ENCODE results near the gene ACCS.

ACCS gene

GRCh38 chr11:44065841-44066731 is at the start of gene ACCS:
Gene ACCS (plus strand): TSS chr11:44066270. CDS start chr11:44067628, 1,358 bp downstream.
- peak within 1 kb of the TSS; percentile 90 to 92 for H3K27ac ChIP-seq (ENCODE audit: low read depth in 2 of 2, low read length in 2 of 2)
- no peaks in the 10 kb centered on the region for H3K36me3 ChIP-seq (ENCODE audit: control insufficient read depth in 2 of 2, insufficient read depth in 2 of 2, low read length in 2 of 2)
- no peaks in the 10 kb centered on the region for H3K9me3 ChIP-seq (ENCODE audit: control insufficient read depth in 2 of 2, low read length in 2 of 2)

GRCh38 chr11:44016546-44017442 is 49.3 kb upstream of the ACCS start:
- no peaks in the 10 kb centered on the region for H3K9me3 ChIP-seq (ENCODE audit: control insufficient read depth in 2 of 2, low read length in 2 of 2)
- no peak overlapping the region for H3K4me3 ChIP-seq (ENCODE audit: low read length in 2 of 2)
- H3K36me3 ChIP-seq (ENCODE audit: control insufficient read depth in 2 of 2, insufficient read depth in 2 of 2, low read length in 2 of 2) = no peaks in the 10 kb centered on the region
- no peak overlapping the region for H3K9ac ChIP-seq (ENCODE audit: low read depth in 1 of 2, low read length in 2 of 2)
- no peaks in the 10 kb centered on the region for H3K4me1 ChIP-seq (ENCODE audit: control insufficient read depth in 2 of 2, insufficient read depth in 2 of 2, low read length in 2 of 2)
- no peak overlapping the region for H3K27ac ChIP-seq (ENCODE audit: low read depth in 2 of 2, low read length in 2 of 2)
- H3K27me3 ChIP-seq (ENCODE audit: control insufficient read depth in 2 of 2, insufficient read depth in 2 of 2, low read length in 2 of 2) = peaks cover 0 to 2% of the 10 kb centered on the region in 2 donors

More at GRCh38 chr11:44065841-44066731, at the start of gene ACCS:
- H3K4me3 ChIP-seq (ENCODE audit: low read length in 2 of 2) = peak within 1 kb of the TSS; percentile 68 to 95
- H3K9ac ChIP-seq (ENCODE audit: low read depth in 1 of 2, low read length in 2 of 2) = peak within 1 kb of the TSS; percentile 78 to 83
- H3K27me3 ChIP-seq (ENCODE audit: control insufficient read depth in 2 of 2, insufficient read depth in 2 of 2, low read length in 2 of 2) = no peaks in the 10 kb centered on the region
- H3K4me1 ChIP-seq (ENCODE audit: control insufficient read depth in 2 of 2, insufficient read depth in 2 of 2, low read length in 2 of 2) = peaks cover 9% of the 10 kb centered on the region in 2 donors

- H3K27ac ChIP-seq (ENCODE audit: low read depth in 2 of 2, low read length in 2 of 2) = no peak overlapping the region
- no peaks in the 10 kb centered on the region for H3K27me3 ChIP-seq (ENCODE audit: control insufficient read depth in 2 of 2, insufficient read depth in 2 of 2, low read length in 2 of 2)
- no peaks in the 10 kb centered on the region for H3K36me3 ChIP-seq (ENCODE audit: control insufficient read depth in 2 of 2, insufficient read depth in 2 of 2, low read length in 2 of 2)
These were observed 48.5 kb upstream of the ACCS start for GRCh38 chr11:44017443-44018126.

GRCh38 chr11:44018127-44018521 is 47.9 kb upstream of the ACCS start:
- H3K9me3 ChIP-seq (ENCODE audit: control insufficient read depth in 2 of 2, low read length in 2 of 2) = no peaks in the 10 kb centered on the region
- H3K27me3 ChIP-seq (ENCODE audit: control insufficient read depth in 2 of 2, insufficient read depth in 2 of 2, low read length in 2 of 2) = no peaks in the 10 kb centered on the region
- H3K4me1 ChIP-seq (ENCODE audit: control insufficient read depth in 2 of 2, insufficient read depth in 2 of 2, low read length in 2 of 2) = no peaks in the 10 kb centered on the region
- no peaks in the 10 kb centered on the region for H3K36me3 ChIP-seq (ENCODE audit: control insufficient read depth in 2 of 2, insufficient read depth in 2 of 2, low read length in 2 of 2)
- no peak overlapping the region for H3K9ac ChIP-seq (ENCODE audit: low read depth in 1 of 2, low read length in 2 of 2)
- H3K27ac ChIP-seq (ENCODE audit: low read depth in 2 of 2, low read length in 2 of 2) = no peak overlapping the region
- no peak overlapping the region for H3K4me3 ChIP-seq (ENCODE audit: low read length in 2 of 2)

More at GRCh38 chr11:44017443-44018126, 48.5 kb upstream of the ACCS start:
- no peaks in the 10 kb centered on the region for H3K4me1 ChIP-seq (ENCODE audit: control insufficient read depth in 2 of 2, insufficient read depth in 2 of 2, low read length in 2 of 2)
- H3K9me3 ChIP-seq (ENCODE audit: control insufficient read depth in 2 of 2, low read length in 2 of 2) = no peaks in the 10 kb centered on the region
- H3K9ac ChIP-seq (ENCODE audit: low read depth in 1 of 2, low read length in 2 of 2) = no peak overlapping the region
- no peak overlapping the region for H3K4me3 ChIP-seq (ENCODE audit: low read length in 2 of 2)

GRCh38 chr11:44018829-44019228 is 47.2 kb upstream of the ACCS start:
- Histone ChIP-seq H3K4me1 (ENCODE audit: control insufficient read depth in 2 of 2, insufficient read depth in 2 of 2, low read length in 2 of 2) (no peaks in the 10 kb centered on the region), H3K27me3 (ENCODE audit: control insufficient read depth in 2 of 2, insufficient read depth in 2 of 2, low read length in 2 of 2) (no peaks in the 10 kb centered on the region), H3K9me3 (ENCODE audit: control insufficient read depth in 2 of 2, low read length in 2 of 2) (no peaks in the 10 kb centered on the region), H3K27ac (ENCODE audit: low read depth in 2 of 2, low read length in 2 of 2) (no peak overlapping the region), H3K36me3 (ENCODE audit: control insufficient read depth in 2 of 2, insufficient read depth in 2 of 2, low read length in 2 of 2) (no peaks in the 10 kb centered on the region), H3K4me3 (ENCODE audit: low read length in 2 of 2) (no peak overlapping the region), H3K9ac (ENCODE audit: low read depth in 1 of 2, low read length in 2 of 2) (no peak overlapping the region)

- no peaks in the 10 kb centered on the region for H3K9me3 ChIP-seq (ENCODE audit: control insufficient read depth in 2 of 2, low read length in 2 of 2)
- no peaks in the 10 kb centered on the region for H3K4me1 ChIP-seq (ENCODE audit: control insufficient read depth in 2 of 2, insufficient read depth in 2 of 2, low read length in 2 of 2)
- peaks cover 2 to 4% of the 10 kb centered on the region in 2 donors for H3K27me3 ChIP-seq (ENCODE audit: control insufficient read depth in 2 of 2, insufficient read depth in 2 of 2, low read length in 2 of 2)
- no peak overlapping the region for H3K9ac ChIP-seq (ENCODE audit: low read depth in 1 of 2, low read length in 2 of 2)
- no peaks in the 10 kb centered on the region for H3K36me3 ChIP-seq (ENCODE audit: control insufficient read depth in 2 of 2, insufficient read depth in 2 of 2, low read length in 2 of 2)
- H3K27ac ChIP-seq (ENCODE audit: low read depth in 2 of 2, low read length in 2 of 2) = no peak overlapping the region
- no peak overlapping the region for H3K4me3 ChIP-seq (ENCODE audit: low read length in 2 of 2)
These were observed 41.1 kb upstream of the ACCS start for GRCh38 chr11:44024977-44025376.

- Histone ChIP-seq H3K36me3 (ENCODE audit: control insufficient read depth in 2 of 2, insufficient read depth in 2 of 2, low read length in 2 of 2) (no peaks in the 10 kb centered on the region), H3K4me3 (ENCODE audit: low read length in 2 of 2) (no peak overlapping the region), H3K27ac (ENCODE audit: low read depth in 2 of 2, low read length in 2 of 2) (no peak overlapping the region), H3K27me3 (ENCODE audit: control insufficient read depth in 2 of 2, insufficient read depth in 2 of 2, low read length in 2 of 2) (peaks cover 2 to 4% of the 10 kb centered on the region in 2 donors), H3K4me1 (ENCODE audit: control insufficient read depth in 2 of 2, insufficient read depth in 2 of 2, low read length in 2 of 2) (no peaks in the 10 kb centered on the region), H3K9me3 (ENCODE audit: control insufficient read depth in 2 of 2, low read length in 2 of 2) (no peaks in the 10 kb centered on the region), H3K9ac (ENCODE audit: low read depth in 1 of 2, low read length in 2 of 2) (no peak overlapping the region)
These were observed 40.3 kb upstream of the ACCS start for GRCh38 chr11:44025727-44026126.

- peaks cover 2 to 4% of the 10 kb centered on the region in 2 donors for H3K27me3 ChIP-seq (ENCODE audit: control insufficient read depth in 2 of 2, insufficient read depth in 2 of 2, low read length in 2 of 2)
- H3K9ac ChIP-seq (ENCODE audit: low read depth in 1 of 2, low read length in 2 of 2) = no peak overlapping the region
- no peaks in the 10 kb centered on the region for H3K9me3 ChIP-seq (ENCODE audit: control insufficient read depth in 2 of 2, low read length in 2 of 2)
- no peak overlapping the region for H3K27ac ChIP-seq (ENCODE audit: low read depth in 2 of 2, low read length in 2 of 2)
- no peaks in the 10 kb centered on the region for H3K36me3 ChIP-seq (ENCODE audit: control insufficient read depth in 2 of 2, insufficient read depth in 2 of 2, low read length in 2 of 2)
- no peak overlapping the region for H3K4me3 ChIP-seq (ENCODE audit: low read length in 2 of 2)
- peaks cover 0 to 2% of the 10 kb centered on the region in 2 donors for H3K4me1 ChIP-seq (ENCODE audit: control insufficient read depth in 2 of 2, insufficient read depth in 2 of 2, low read length in 2 of 2)
These were observed 37.7 kb upstream of the ACCS start for GRCh38 chr11:44028401-44028800.

GRCh38 chr11:44028816-44029506 is 37.1 kb upstream of the ACCS start:
- Histone ChIP-seq H3K4me1 (ENCODE audit: control insufficient read depth in 2 of 2, insufficient read depth in 2 of 2, low read length in 2 of 2) (peaks cover 0 to 2% of the 10 kb centered on the region in 2 donors), H3K27ac (ENCODE audit: low read depth in 2 of 2, low read length in 2 of 2) (no peak overlapping the region)

More at GRCh38 chr11:44028816-44029506, 37.1 kb upstream of the ACCS start:
- Histone ChIP-seq H3K27me3 (ENCODE audit: control insufficient read depth in 2 of 2, insufficient read depth in 2 of 2, low read length in 2 of 2) (peaks cover 2 to 4% of the 10 kb centered on the region in 2 donors), H3K4me3 (ENCODE audit: low read length in 2 of 2) (no peak overlapping the region), H3K9me3 (ENCODE audit: control insufficient read depth in 2 of 2, low read length in 2 of 2) (no peaks in the 10 kb centered on the region), H3K9ac (ENCODE audit: low read depth in 1 of 2, low read length in 2 of 2) (no peak overlapping the region), H3K36me3 (ENCODE audit: control insufficient read depth in 2 of 2, insufficient read depth in 2 of 2, low read length in 2 of 2) (no peaks in the 10 kb centered on the region)
